Liver (tissue), 3 donors: Measurements from ENCODE around the gene SERINC1.
A peak's percentile ranks its signal among the peaks of the same experiment; 100 is the strongest.

Experiments used
- CTCF ChIP-seq: fragments of 150-350 bp; IDR thresholded peaks from 2 replicates; pipeline ENCODE4 v1.5.1; 2017; ENCODE audit warnings: improper control_type of control experiment, low read depth, low read length; ENCODE audit not compliant: missing input control
- TAF1 ChIP-seq: conservative IDR thresholded peaks from 2 replicates; pipeline ENCODE4 v1.6.1; 2016; ENCODE audit warnings: antibody characterized with exemption, mild to moderate bottlenecking
- YY1 ChIP-seq: IDR thresholded peaks from 2 replicates; pipeline ENCODE4 v1.6.1; 2016; ENCODE audit warnings: antibody characterized with exemption, mild to moderate bottlenecking
- donor health status: healthy.
- donor health status: healthy.

GRCh38 chr6:122471107-122472021 lies at the start of gene SERINC1:
- TF ChIP-seq CTCF (no peak), YY1 (peak; percentile 96), TAF1 (peak; percentile 71)
